ENCODE measurements around the gene SS18L1. TPM values are rescaled to one million over a fixed set of nuclear protein-coding genes. Genes with fewer than 3 reads are reported as not detected.

The SS18L1 gene
- total RNA-seq, 1 experiment from 2014 or later: 34.1 TPM

- ChIA-PET POLR2A (no interaction called here), CTCF (no interaction called here)
- no peak for TF ChIP-seq GRHL2 (CRISPR knock-in tag; IDR thresholded peaks at IDR 0.05; ENCODE audit: insufficient replicate concordance, severe bottlenecking)
- TF ChIP-seq ESRRA (CRISPR knock-in tag; IDR thresholded peaks at IDR 0.05; ENCODE audit: borderline replicate concordance): no peak
- TF ChIP-seq ATF1 (CRISPR knock-in tag; IDR thresholded peaks at IDR 0.05): no peak
- TF ChIP-seq CREB1 (CRISPR knock-in tag; IDR thresholded peaks at IDR 0.05): no peak
- TF ChIP-seq ZNF317 (CRISPR knock-in tag; IDR thresholded peaks at IDR 0.05; ENCODE audit: borderline replicate concordance, low read depth): no peak
- TF ChIP-seq NR3C1 (CRISPR knock-in tag; conservative IDR thresholded peaks at IDR 0.05; ENCODE audit: low read depth): no peak
- no peak for TF ChIP-seq NR2C2 (CRISPR knock-in tag; IDR thresholded peaks at IDR 0.05)
- TF ChIP-seq FOXP4 (CRISPR knock-in tag; IDR thresholded peaks at IDR 0.05): no peak
- no peak for TF ChIP-seq TEAD1 (CRISPR knock-in tag; IDR thresholded peaks at IDR 0.05)
- TF ChIP-seq ZNF416 (CRISPR knock-in tag; IDR thresholded peaks at IDR 0.05): no peak
- no peak for TF ChIP-seq OVOL2 (CRISPR knock-in tag; IDR thresholded peaks at IDR 0.05; ENCODE audit: borderline replicate concordance)
- no peak for TF ChIP-seq ATF6 (CRISPR knock-in tag; IDR thresholded peaks at IDR 0.05)
- TF ChIP-seq SP1 (CRISPR knock-in tag; conservative IDR thresholded peaks at IDR 0.05): no peak
- TF ChIP-seq ZNF263 (CRISPR knock-in tag; IDR thresholded peaks at IDR 0.05; ENCODE audit: low read depth): no peak
- no peak for TF ChIP-seq IRF1 (CRISPR knock-in tag; IDR thresholded peaks at IDR 0.05)
- TF ChIP-seq NFE2L1 (CRISPR knock-in tag; IDR thresholded peaks at IDR 0.05): no peak
- Mint-ChIP-seq H3K27ac (no peak overlapping the region), H3K9me3 (no peaks in the 10 kb centered on the region), H3K27me3 (ENCODE audit: low read depth) (no peaks in the 10 kb centered on the region), H3K4me3 (no peak overlapping the region), H3K4me1 (peaks cover 34% of the 10 kb centered on the region), H3K36me3 (peaks cover 2% of the 10 kb centered on the region)
- DNase-seq (ENCODE audit: low spot score) (no peak), ATAC-seq (no peak)
These were observed 24.5 kb upstream of the SS18L1 start for GRCh38 chr20:62119115-62119514.

- no peak for ATAC-seq
- peak overlapping the region; percentile 56; the same call in 1 of the 2 replicates for H3K4me3 Mint-ChIP-seq
These were observed 23.8 kb upstream of the SS18L1 start for GRCh38 chr20:62119591-62120364.

GRCh38 chr20:62120365-62120762, 23.2 kb upstream of the SS18L1 start:
- POLR2A ChIA-PET: no interaction called here
- peak overlapping the region; percentile 63 for H3K27ac Mint-ChIP-seq

More at GRCh38 chr20:62119591-62120364, 23.8 kb upstream of the SS18L1 start:
- Mint-ChIP-seq H3K27ac (no peak overlapping the region), H3K9me3 (no peaks in the 10 kb centered on the region), H3K27me3 (ENCODE audit: low read depth) (no peaks in the 10 kb centered on the region), H3K4me1 (peaks cover 36% of the 10 kb centered on the region), H3K36me3 (peaks cover 9% of the 10 kb centered on the region)
- no peak for DNase-seq (ENCODE audit: low spot score)
- ChIA-PET CTCF (interaction anchor here (2.4 to 3.3 kb wide), 2 partner anchors 53 to 109 kb away, joined by 11 to 14 read pairs; no protein-coding TSS in a partner anchor), POLR2A (no interaction called here)
- 0 out of 2 replicates have a peak, but pooled peaks have one; percentile 24 for TF ChIP-seq GABPB1 (CRISPR knock-in tag; IDR thresholded peaks at IDR 0.05)
- TF ChIP-seq OVOL2 (CRISPR knock-in tag; IDR thresholded peaks at IDR 0.05; ENCODE audit: borderline replicate concordance): no peak

More at GRCh38 chr20:62120365-62120762, 23.2 kb upstream of the SS18L1 start:
- CTCF ChIA-PET: interaction anchor here (2.4 to 3.3 kb wide), 2 partner anchors 54 to 110 kb away, joined by 11 to 14 read pairs; no protein-coding TSS in a partner anchor
- H3K36me3 Mint-ChIP-seq: peaks cover 14% of the 10 kb centered on the region
- H3K9me3 Mint-ChIP-seq: no peaks in the 10 kb centered on the region
- peaks cover 31% of the 10 kb centered on the region for H3K4me1 Mint-ChIP-seq
- no peak for ATAC-seq
- no peaks in the 10 kb centered on the region for H3K27me3 Mint-ChIP-seq (ENCODE audit: low read depth)
- no peak for DNase-seq (ENCODE audit: low spot score)
- peak overlapping the region; percentile 56 for H3K4me3 Mint-ChIP-seq
- TF ChIP-seq FOXP1 (CRISPR knock-in tag; IDR thresholded peaks at IDR 0.05; ENCODE audit: borderline replicate concordance) (no peak), ZNF396 (CRISPR knock-in tag; IDR thresholded peaks at IDR 0.05; ENCODE audit: borderline replicate concordance) (no peak), USF1 (CRISPR knock-in tag; IDR thresholded peaks at IDR 0.05) (no peak), SMAD3 (CRISPR knock-in tag; IDR thresholded peaks at IDR 0.05; ENCODE audit: borderline replicate concordance) (no peak), ZNF317 (CRISPR knock-in tag; IDR thresholded peaks at IDR 0.05; ENCODE audit: borderline replicate concordance, low read depth) (no peak)
- TF ChIP-seq, protein P1, sequence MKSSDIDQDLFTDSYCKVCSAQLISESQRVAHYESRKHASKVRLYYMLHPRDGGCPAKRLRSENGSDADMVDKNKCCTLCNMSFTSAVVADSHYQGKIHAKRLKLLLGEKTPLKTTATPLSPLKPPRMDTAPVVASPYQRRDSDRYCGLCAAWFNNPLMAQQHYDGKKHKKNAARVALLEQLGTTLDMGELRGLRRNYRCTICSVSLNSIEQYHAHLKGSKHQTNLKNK (CRISPR knock-in tag; IDR thresholded peaks at IDR 0.05): no peak
- TF ChIP-seq, protein P2, sequence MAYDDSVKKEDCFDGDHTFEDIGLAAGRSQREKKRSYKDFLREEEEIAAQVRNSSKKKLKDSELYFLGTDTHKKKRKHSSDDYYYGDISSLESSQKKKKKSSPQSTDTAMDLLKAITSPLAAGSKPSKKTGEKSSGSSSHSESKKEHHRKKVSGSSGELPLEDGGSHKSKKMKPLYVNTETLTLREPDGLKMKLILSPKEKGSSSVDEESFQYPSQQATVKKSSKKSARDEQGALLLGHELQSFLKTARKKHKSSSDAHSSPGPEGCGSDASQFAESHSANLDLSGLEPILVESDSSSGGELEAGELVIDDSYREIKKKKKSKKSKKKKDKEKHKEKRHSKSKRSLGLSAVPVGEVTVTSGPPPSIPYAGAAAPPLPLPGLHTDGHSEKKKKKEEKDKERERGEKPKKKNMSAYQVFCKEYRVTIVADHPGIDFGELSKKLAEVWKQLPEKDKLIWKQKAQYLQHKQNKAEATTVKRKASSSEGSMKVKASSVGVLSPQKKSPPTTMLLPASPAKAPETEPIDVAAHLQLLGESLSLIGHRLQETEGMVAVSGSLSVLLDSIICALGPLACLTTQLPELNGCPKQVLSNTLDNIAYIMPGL (CRISPR knock-in tag; IDR thresholded peaks at IDR 0.05): no peak

Measured in WTC11 (cell line).